Peyer's patch (tissue), 4 donors: ENCODE measurements around the gene ACTL6A. TPM values are rescaled to one million over a fixed set of nuclear protein-coding genes. Genes with fewer than 3 reads are reported as not detected.

Source experiments
- DNase-seq, 3 donors: peaks; one replicate each; pipeline ENCODE4 v3.0.0-alpha.2; 2017 to 2019
- H3K27ac ChIP-seq, 4 donors: fragments of 200-600 bp; sonication (generic); one replicate each; pipeline ENCODE4 v1.5.1; 2016 to 2019
- H3K27me3 ChIP-seq, 2 donors: fragments of 200-600 bp; sonication (generic); one replicate each; pipeline ENCODE4 v1.5.1; 2019
- H3K36me3 ChIP-seq, 3 donors: fragments of 200-600 bp; sonication (generic); one replicate each; pipeline ENCODE4 v1.5.1; 2016 to 2019
- H3K4me1 ChIP-seq, 4 donors: fragments of 200-600 bp; sonication (generic); one replicate each; pipeline ENCODE4 v1.5.1; 2016 to 2019
- H3K4me3 ChIP-seq, 4 donors: fragments of 200-600 bp; sonication (generic); 1 replicate in 3 of 4; 2 replicates in 1 of 4; pipeline ENCODE4 v1.5.1; 2016 to 2019; ENCODE audit warnings: mild to moderate bottlenecking in 1 of 4
- H3K9me3 ChIP-seq, 4 donors: fragments of 200-600 bp; sonication (generic); one replicate each; pipeline ENCODE4 v1.5.1; 2016 to 2019; ENCODE audit warnings: mild to moderate bottlenecking in 1 of 4
- CTCF ChIP-seq, 6 experiments: fragments of 450-650 bp in 4 of 6; fragments of 200-600 bp in 2 of 6; sonication (generic) in 1 of 6; IDR thresholded peaks; one replicate each; pipeline ENCODE4 v1.5.1; 2017 to 2019; ENCODE audit warnings: antibody characterized with exemption in 6 of 6, mild to moderate bottlenecking in 3 of 6, moderate library complexity in 1 of 6
- POLR2A ChIP-seq, 2 donors: fragments of 450-650 bp; IDR thresholded peaks; one replicate each; pipeline ENCODE4 v1.5.1; 2017; ENCODE audit warnings: antibody characterized with exemption in 2 of 2, mild to moderate bottlenecking in 2 of 2, moderate library complexity in 2 of 2
- total RNA-seq, 4 donors: library from RNA; depleted of rRNA; stranded (reverse); fragments of >200 nt; gene quantifications; one replicate each; pipeline ENCODE4 v1.1.0, GENCODE V29; 2016

The ACTL6A gene
- total RNA-seq, 4 donors from 2014 or later: 35.7 to 59.4 (median 36.5) TPM

- Histone ChIP-seq H3K4me3 (no peak overlapping the region), H3K27ac (no peak overlapping the region), H3K4me1 (peaks cover 0 to 11% (median 2%) of the 10 kb centered on the region in 4 donors), H3K36me3 (peaks cover 0 to 76% (median 0%) of the 10 kb centered on the region in 3 donors), H3K9me3 (no peaks in the 10 kb centered on the region), H3K27me3 (no peaks in the 10 kb centered on the region)
- no peak for DNase-seq
- TF ChIP-seq CTCF (IDR thresholded peaks at IDR 0.05) (no peak), POLR2A (IDR thresholded peaks at IDR 0.05) (no peak)
Observed at GRCh38 chr3:179599531-179599930, 36.8 kb downstream of the ACTL6A start.

- H3K27me3 ChIP-seq: no peaks in the 10 kb centered on the region
- H3K4me1 ChIP-seq: peaks cover 0 to 25% (median 9%) of the 10 kb centered on the region in 4 donors
- peak overlapping the region in 1 of 4 donors; percentile 83 for H3K4me3 ChIP-seq
- peaks cover 0 to 42% (median 0%) of the 10 kb centered on the region in 3 donors for H3K36me3 ChIP-seq
- no peak for DNase-seq
- TF ChIP-seq POLR2A (IDR thresholded peaks at IDR 0.05) (no peak), CTCF (IDR thresholded peaks at IDR 0.05) (no peak)
- H3K27ac ChIP-seq: no peak overlapping the region
- H3K9me3 ChIP-seq: no peaks in the 10 kb centered on the region
Observed at GRCh38 chr3:179603321-179603720, 40.6 kb downstream of the ACTL6A start.

- H3K27me3 ChIP-seq: no peaks in the 10 kb centered on the region
- no peaks in the 10 kb centered on the region for H3K9me3 ChIP-seq
- H3K27ac ChIP-seq: peak overlapping the region; percentile 82 to 90 (median 87)
- H3K36me3 ChIP-seq: peaks cover 0 to 37% (median 0%) of the 10 kb centered on the region in 3 donors
- peaks cover 0 to 25% (median 9%) of the 10 kb centered on the region in 4 donors for H3K4me1 ChIP-seq
- peak overlapping the region; percentile 65 to 83 (median 68) for H3K4me3 ChIP-seq
- DNase-seq: no peak
- no peak for TF ChIP-seq POLR2A (IDR thresholded peaks at IDR 0.05)
- no peak for TF ChIP-seq CTCF (IDR thresholded peaks at IDR 0.05)
Observed at GRCh38 chr3:179603831-179604230, 41.1 kb downstream of the ACTL6A start.

GRCh38 chr3:179604321-179605078 lies 41.8 kb downstream of the ACTL6A start, which contains the start of the genes MRPL47 and NDUFB5:
TSS of gene MRPL47 (minus strand) at chr3:179604638. CDS start at chr3:179604624, 14 bp downstream.
TSS of gene NDUFB5 (plus strand) at chr3:179604794. CDS start at chr3:179604816, 22 bp downstream.
- no peaks in the 10 kb centered on the region for H3K9me3 ChIP-seq
- H3K27me3 ChIP-seq: no peaks in the 10 kb centered on the region
- TF ChIP-seq POLR2A (IDR thresholded peaks at IDR 0.05) (peak; percentile 63 to 83), CTCF (IDR thresholded peaks at IDR 0.05) (no peak)
- peak within 1 kb of the TSS; percentile 65 to 83 (median 68) for H3K4me3 ChIP-seq
- peaks cover 0 to 30% (median 0%) of the 10 kb centered on the region in 3 donors for H3K36me3 ChIP-seq
- DNase-seq: peak; percentile 92 to 97 (median 92)
- H3K4me1 ChIP-seq: peaks cover 0 to 25% (median 9%) of the 10 kb centered on the region in 4 donors
- peak within 1 kb of the TSS; percentile 82 to 90 (median 87) for H3K27ac ChIP-seq

GRCh38 chr3:179606534-179607085 lies 43.9 kb downstream of the ACTL6A start:
- H3K27ac ChIP-seq: peak overlapping the region in 1 of 4 donors; percentile 21
- H3K27me3 ChIP-seq: no peaks in the 10 kb centered on the region
- DNase-seq: no peak
- H3K9me3 ChIP-seq: no peaks in the 10 kb centered on the region
- no peak overlapping the region for H3K4me3 ChIP-seq
- peaks cover 0 to 25% (median 9%) of the 10 kb centered on the region in 4 donors for H3K4me1 ChIP-seq
- peaks cover 0 to 20% (median 0%) of the 10 kb centered on the region in 3 donors for H3K36me3 ChIP-seq
- TF ChIP-seq POLR2A (IDR thresholded peaks at IDR 0.05): no peak
